ENCODE results near the gene TAGAP.

TAGAP gene

GRCh38 chr6:159042826-159043181, 2.0 kb downstream of the TAGAP start:
- DNase-seq (ENCODE audit: low spot score) = no peak
- peak; percentile 80 for TF ChIP-seq CTCF (IDR thresholded peaks at IDR 0.05; ENCODE audit: poor library complexity, severe bottlenecking)
- Histone ChIP-seq H3K9me3 (ENCODE audit: severe bottlenecking) (no peaks in the 10 kb centered on the region), H3K4me3 (ENCODE audit: severe bottlenecking) (no peak overlapping the region), H3K27ac (ENCODE audit: poor library complexity, severe bottlenecking) (no peak overlapping the region), H3K27me3 (ENCODE audit: insufficient read depth, poor library complexity, severe bottlenecking) (no peaks in the 10 kb centered on the region), H3K4me1 (ENCODE audit: insufficient read depth, poor library complexity, severe bottlenecking) (peaks cover 19% of the 10 kb centered on the region), H3K36me3 (ENCODE audit: low read depth) (no peaks in the 10 kb centered on the region)
- ATAC-seq (ENCODE audit: low read depth) = no peak

GRCh38 chr6:159042003-159042825, 2.6 kb downstream of the TAGAP start:
- no peak for DNase-seq (ENCODE audit: low spot score)
- H3K4me1 ChIP-seq (ENCODE audit: insufficient read depth, poor library complexity, severe bottlenecking) = peaks cover 24% of the 10 kb centered on the region
- peak; percentile 95 for TF ChIP-seq CTCF (IDR thresholded peaks at IDR 0.05; ENCODE audit: poor library complexity, severe bottlenecking)
- no peak overlapping the region for H3K27ac ChIP-seq (ENCODE audit: poor library complexity, severe bottlenecking)
- peak; percentile 76 for ATAC-seq (ENCODE audit: low read depth)
- H3K9me3 ChIP-seq (ENCODE audit: severe bottlenecking) = no peaks in the 10 kb centered on the region
- H3K4me3 ChIP-seq (ENCODE audit: severe bottlenecking) = no peak overlapping the region
- no peaks in the 10 kb centered on the region for H3K27me3 ChIP-seq (ENCODE audit: insufficient read depth, poor library complexity, severe bottlenecking)
- H3K36me3 ChIP-seq (ENCODE audit: low read depth) = no peaks in the 10 kb centered on the region

GRCh38 chr6:159041181-159041580, 3.6 kb downstream of the TAGAP start:
- Histone ChIP-seq H3K4me3 (ENCODE audit: severe bottlenecking) (no peak overlapping the region), H3K4me1 (ENCODE audit: insufficient read depth, poor library complexity, severe bottlenecking) (peaks cover 24% of the 10 kb centered on the region), H3K36me3 (ENCODE audit: low read depth) (no peaks in the 10 kb centered on the region), H3K9me3 (ENCODE audit: severe bottlenecking) (no peaks in the 10 kb centered on the region), H3K27me3 (ENCODE audit: insufficient read depth, poor library complexity, severe bottlenecking) (no peaks in the 10 kb centered on the region), H3K27ac (ENCODE audit: poor library complexity, severe bottlenecking) (no peak overlapping the region)
- no peak for TF ChIP-seq CTCF (IDR thresholded peaks at IDR 0.05; ENCODE audit: poor library complexity, severe bottlenecking)
- DNase-seq (ENCODE audit: low spot score) = no peak
- ATAC-seq (ENCODE audit: low read depth) = no peak

- DNase-seq (ENCODE audit: low spot score) = no peak
- Histone ChIP-seq H3K4me1 (ENCODE audit: insufficient read depth, poor library complexity, severe bottlenecking) (peaks cover 24% of the 10 kb centered on the region), H3K9me3 (ENCODE audit: severe bottlenecking) (no peaks in the 10 kb centered on the region), H3K27ac (ENCODE audit: poor library complexity, severe bottlenecking) (peak overlapping the region; percentile 83), H3K27me3 (ENCODE audit: insufficient read depth, poor library complexity, severe bottlenecking) (no peaks in the 10 kb centered on the region), H3K4me3 (ENCODE audit: severe bottlenecking) (no peak overlapping the region), H3K36me3 (ENCODE audit: low read depth) (no peaks in the 10 kb centered on the region)
- ATAC-seq (ENCODE audit: low read depth) = no peak
- TF ChIP-seq CTCF (IDR thresholded peaks at IDR 0.05; ENCODE audit: poor library complexity, severe bottlenecking) = no peak
These were observed 4.9 kb downstream of the TAGAP start for GRCh38 chr6:159039885-159040258.
